Upper lobe of left lung (tissue), 4 donors: ENCODE measurements around the gene VWA7.

ENCODE experiments used
- CTCF ChIP-seq, 6 experiments: fragments of 450-650 bp in 4 of 6; fragments of 200-600 bp in 2 of 6; sonication (generic) in 2 of 6; IDR thresholded peaks; one replicate each; pipeline ENCODE4 v1.5.1; 2016 to 2019; ENCODE audit warnings: antibody characterized with exemption in 6 of 6
- EP300 ChIP-seq, 4 donors: sonication (generic); formaldehyde crosslinking; IDR thresholded peaks; one replicate each; pipeline ENCODE4 v1.5.1; 2017; ENCODE audit warnings: antibody characterized with exemption in 4 of 4, control low read depth in 2 of 4
- POLR2A ChIP-seq, 4 donors: fragments of 450-650 bp; IDR thresholded peaks; one replicate each; pipeline ENCODE4 v1.5.1; 2016 to 2017; ENCODE audit warnings: antibody characterized with exemption in 4 of 4, mild to moderate bottlenecking in 2 of 4
- POLR2AphosphoS5 ChIP-seq, 2 donors: sonication (generic); formaldehyde crosslinking; IDR thresholded peaks; one replicate each; pipeline ENCODE4 v1.5.1; 2017; ENCODE audit warnings: antibody characterized with exemption in 2 of 2

DNA sequence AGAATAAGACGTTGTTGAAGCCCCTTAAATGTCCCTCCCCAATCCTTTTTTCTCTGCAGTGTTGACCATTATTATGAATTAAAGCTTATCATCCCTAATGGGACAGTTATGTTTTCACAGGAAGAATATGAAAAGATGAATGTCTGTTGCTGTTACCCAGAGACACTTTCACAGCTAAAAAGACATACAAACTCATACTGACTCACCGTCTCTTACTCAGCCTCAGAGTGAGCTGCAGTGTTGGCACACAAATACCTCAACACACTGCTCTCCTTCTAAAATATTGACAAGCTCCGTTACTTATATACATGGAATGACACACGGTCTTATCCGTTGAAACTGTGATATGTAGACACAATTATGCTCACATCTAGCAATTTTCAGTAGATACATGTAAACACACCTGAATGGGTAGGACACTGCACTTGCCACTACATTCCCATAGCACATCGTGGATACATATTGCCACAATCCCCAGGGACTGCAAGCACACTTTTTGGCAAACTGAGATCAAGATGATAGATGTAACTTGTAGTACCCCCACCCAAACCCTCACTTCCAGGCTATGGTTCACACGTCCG lies 24.3 kb downstream of the VWA7 start:
- no peak for TF ChIP-seq POLR2AphosphoS5 (IDR thresholded peaks at IDR 0.05)
- TF ChIP-seq CTCF (IDR thresholded peaks at IDR 0.05), result no peak
- no peak for TF ChIP-seq EP300 (IDR thresholded peaks at IDR 0.05)
- no peak for TF ChIP-seq POLR2A (IDR thresholded peaks at IDR 0.05)
